Activated CD4-positive, alpha-beta T cell treated with anti-CD3 and anti-CD28 coated beads, Interleukin-2, amount 10 ng/mL, durations not matched to agents 24 days and 14 days (primary cell): ENCODE results near the gene LRCH1. TPM values are rescaled to one million over a fixed set of nuclear protein-coding genes. Genes with fewer than 3 reads are reported as not detected.

Source experiments
- DNase-seq: peaks from one replicate; pipeline ENCODE4 v3.0.0; 2022
- H3K27ac Mint-ChIP-seq: one replicate; pipeline ENCODE4 v1.8.0; 2022; ENCODE audit warnings: mild to moderate bottlenecking, mixed read lengths
- H3K27me3 Mint-ChIP-seq: one replicate; pipeline ENCODE4 v1.8.0; 2022; ENCODE audit warnings: mixed read lengths
- H3K36me3 Mint-ChIP-seq: one replicate; pipeline ENCODE4 v1.8.0; 2022; ENCODE audit warnings: low read depth, mild to moderate bottlenecking, mixed read lengths
- H3K4me1 Mint-ChIP-seq: one replicate; pipeline ENCODE4 v1.8.0; 2021; ENCODE audit warnings: mixed read lengths
- H3K4me3 Mint-ChIP-seq: one replicate; pipeline ENCODE4 v1.8.0; 2022; ENCODE audit warnings: mild to moderate bottlenecking, moderate library complexity, mixed read lengths
- H3K9me3 Mint-ChIP-seq: one replicate; pipeline ENCODE4 v1.8.0; 2021; ENCODE audit warnings: mixed read lengths
- intact Hi-C: fragments of 100-400 bp; cut with micrococcal nuclease; formaldehyde crosslinking; loops from one replicate; pipeline ENCODE4 v1.15.1; 2023
- total RNA-seq: library from RNA; stranded (reverse); gene quantifications from 2 replicates; pipeline ENCODE4 v1.2.3, GENCODE V29; 2022

LRCH1 gene
- total RNA-seq, 1 donor from 2014 or later: 18.3 TPM

- Mint-ChIP-seq H3K27ac (peak overlapping the region; percentile 83), H3K4me3 (no peak overlapping the region), H3K4me1 (peaks cover 32% of the 10 kb centered on the region), H3K27me3 (no peaks in the 10 kb centered on the region), H3K36me3 (peaks cover 3% of the 10 kb centered on the region), H3K9me3 (no peaks in the 10 kb centered on the region)
- DNase-seq: no peak
- intact Hi-C loops: loop anchor here (2.0 kb wide), 1 partner anchor 15 kb away; no protein-coding TSS in a partner anchor
Measured at GRCh38 chr13:46607768-46608564, 55.0 kb downstream of the LRCH1 start.

- Mint-ChIP-seq H3K9me3 (no peaks in the 10 kb centered on the region), H3K27me3 (no peaks in the 10 kb centered on the region), H3K4me3 (no peak overlapping the region), H3K4me1 (peaks cover 29% of the 10 kb centered on the region), H3K36me3 (peaks cover 3% of the 10 kb centered on the region), H3K27ac (no peak overlapping the region)
- DNase-seq: no peak
- intact Hi-C loops: no loop called here
Measured at GRCh38 chr13:46609052-46609451, 56.1 kb downstream of the LRCH1 start.

- Mint-ChIP-seq H3K4me3 (no peak overlapping the region), H3K9me3 (no peaks in the 10 kb centered on the region), H3K36me3 (peaks cover 4% of the 10 kb centered on the region), H3K27ac (no peak overlapping the region), H3K4me1 (peaks cover 31% of the 10 kb centered on the region), H3K27me3 (no peaks in the 10 kb centered on the region)
- intact Hi-C loops: no loop called here
- DNase-seq: no peak
Measured at GRCh38 chr13:46609726-46610125, 56.8 kb downstream of the LRCH1 start.

- H3K27ac Mint-ChIP-seq: no peak overlapping the region
- H3K4me3 Mint-ChIP-seq: no peak overlapping the region
- H3K36me3 Mint-ChIP-seq: peaks cover 4% of the 10 kb centered on the region
- DNase-seq: no peak
- H3K27me3 Mint-ChIP-seq: no peaks in the 10 kb centered on the region
- H3K4me1 Mint-ChIP-seq: peaks cover 26% of the 10 kb centered on the region
- intact Hi-C loops: no loop called here
- no peaks in the 10 kb centered on the region for H3K9me3 Mint-ChIP-seq
Measured at GRCh38 chr13:46612267-46612666, 59.3 kb downstream of the LRCH1 start.

GRCh38 chr13:46613409-46614049 lies 60.6 kb downstream of the LRCH1 start:
- intact Hi-C loops: no loop called here
- DNase-seq: no peak
- no peaks in the 10 kb centered on the region for H3K27me3 Mint-ChIP-seq
- peaks cover 2% of the 10 kb centered on the region for H3K36me3 Mint-ChIP-seq
- no peak overlapping the region for H3K27ac Mint-ChIP-seq
- no peaks in the 10 kb centered on the region for H3K9me3 Mint-ChIP-seq
- no peak overlapping the region for H3K4me3 Mint-ChIP-seq
- H3K4me1 Mint-ChIP-seq: peaks cover 20% of the 10 kb centered on the region

- Mint-ChIP-seq H3K27me3 (no peaks in the 10 kb centered on the region), H3K27ac (no peak overlapping the region), H3K4me1 (peaks cover 22% of the 10 kb centered on the region), H3K9me3 (no peaks in the 10 kb centered on the region), H3K4me3 (no peak overlapping the region), H3K36me3 (peaks cover 2% of the 10 kb centered on the region)
- intact Hi-C loops: no loop called here
- no peak for DNase-seq
Measured at GRCh38 chr13:46614582-46614981, 61.6 kb downstream of the LRCH1 start.

- intact Hi-C loops: no loop called here
- H3K4me1 Mint-ChIP-seq: peaks cover 22% of the 10 kb centered on the region
- peak overlapping the region; percentile 20 for H3K27ac Mint-ChIP-seq
- no peak overlapping the region for H3K4me3 Mint-ChIP-seq
- DNase-seq: no peak
- no peaks in the 10 kb centered on the region for H3K27me3 Mint-ChIP-seq
- peaks cover 2% of the 10 kb centered on the region for H3K36me3 Mint-ChIP-seq
- H3K9me3 Mint-ChIP-seq: no peaks in the 10 kb centered on the region
Measured at GRCh38 chr13:46615888-46616531, 63.0 kb downstream of the LRCH1 start.

GRCh38 chr13:46617229-46617721 lies 64.3 kb downstream of the LRCH1 start:
- H3K4me1 Mint-ChIP-seq: peaks cover 27% of the 10 kb centered on the region
- no peaks in the 10 kb centered on the region for H3K27me3 Mint-ChIP-seq
- intact Hi-C loops: no loop called here
- no peak for DNase-seq
- peaks cover 2% of the 10 kb centered on the region for H3K36me3 Mint-ChIP-seq
- no peak overlapping the region for H3K4me3 Mint-ChIP-seq
- no peaks in the 10 kb centered on the region for H3K9me3 Mint-ChIP-seq
- no peak overlapping the region for H3K27ac Mint-ChIP-seq

- intact Hi-C loops: no loop called here
- DNase-seq: no peak
- Mint-ChIP-seq H3K27me3 (no peaks in the 10 kb centered on the region), H3K36me3 (peaks cover 2% of the 10 kb centered on the region), H3K4me3 (no peak overlapping the region), H3K27ac (no peak overlapping the region), H3K9me3 (no peaks in the 10 kb centered on the region), H3K4me1 (peaks cover 28% of the 10 kb centered on the region)
Measured at GRCh38 chr13:46617885-46618284, 64.9 kb downstream of the LRCH1 start.

- Mint-ChIP-seq H3K27ac (no peak overlapping the region), H3K4me1 (peaks cover 28% of the 10 kb centered on the region), H3K27me3 (no peaks in the 10 kb centered on the region), H3K4me3 (no peak overlapping the region), H3K36me3 (peaks cover 2% of the 10 kb centered on the region), H3K9me3 (no peaks in the 10 kb centered on the region)
- intact Hi-C loops: no loop called here
- DNase-seq: no peak
Measured at GRCh38 chr13:46618694-46619254, 65.8 kb downstream of the LRCH1 start.

- intact Hi-C loops: no loop called here
- H3K4me1 Mint-ChIP-seq: peaks cover 30% of the 10 kb centered on the region
- H3K9me3 Mint-ChIP-seq: no peaks in the 10 kb centered on the region
Measured at GRCh38 chr13:46620029-46620428, 67.1 kb downstream of the LRCH1 start.

GRCh38 chr13:46620471-46620870 lies 67.5 kb downstream of the LRCH1 start:
- H3K4me1 Mint-ChIP-seq: peaks cover 32% of the 10 kb centered on the region
- no peaks in the 10 kb centered on the region for H3K36me3 Mint-ChIP-seq

More at GRCh38 chr13:46620029-46620428, 67.1 kb downstream of the LRCH1 start:
- Mint-ChIP-seq H3K36me3 (no peaks in the 10 kb centered on the region), H3K27ac (no peak overlapping the region), H3K27me3 (no peaks in the 10 kb centered on the region), H3K4me3 (no peak overlapping the region)
- DNase-seq: no peak

GRCh38 chr13:46621133-46621532 lies 68.2 kb downstream of the LRCH1 start:
- H3K4me1 Mint-ChIP-seq: peaks cover 30% of the 10 kb centered on the region

More at GRCh38 chr13:46620471-46620870, 67.5 kb downstream of the LRCH1 start:
- Mint-ChIP-seq H3K4me3 (no peak overlapping the region), H3K27ac (no peak overlapping the region), H3K27me3 (no peaks in the 10 kb centered on the region), H3K9me3 (no peaks in the 10 kb centered on the region)
- intact Hi-C loops: no loop called here
- DNase-seq: no peak

More at GRCh38 chr13:46621133-46621532, 68.2 kb downstream of the LRCH1 start:
- Mint-ChIP-seq H3K27me3 (no peaks in the 10 kb centered on the region), H3K4me3 (no peak overlapping the region), H3K9me3 (no peaks in the 10 kb centered on the region), H3K36me3 (no peaks in the 10 kb centered on the region), H3K27ac (no peak overlapping the region)
- no peak for DNase-seq
- intact Hi-C loops: no loop called here
